ENCODE measurements around the gene FXYD6. TPM values are rescaled to one million over a fixed set of nuclear protein-coding genes. Genes with fewer than 3 reads are reported as not detected.

FXYD6 gene
- total and polyA plus RNA-seq, 2 of the 8 experiments (the other 6 are each of a cell fraction or from before 2014, with no cell fraction given): 44.6 to 117 TPM

GRCh38 chr11:117841551-117842031, 34.9 kb downstream of the FXYD6 start:
- H2BK120ac ChIP-seq (replicated peaks; ENCODE audit: low read depth, low read length): no peak overlapping the region
- no peak overlapping the region for H3K4ac ChIP-seq (replicated peaks; ENCODE audit: insufficient read length, low read depth, low read length)
- H2BK5ac ChIP-seq (ENCODE audit: low read depth, low read length): no peak overlapping the region
- no peak overlapping the region for H3K14ac ChIP-seq (ENCODE audit: insufficient read length)
- H3K18ac ChIP-seq (ENCODE audit: extremely low read depth, low read length): no peak overlapping the region
- H2AK5ac ChIP-seq (ENCODE audit: low read depth, low read length): no peak overlapping the region
- H4K5ac ChIP-seq (ENCODE audit: insufficient read length, low read depth, low read length): no peak overlapping the region
- no peak for FAIRE-seq
- no peak overlapping the region for H2AFZ ChIP-seq (ENCODE audit: low read length)
- no peak overlapping the region for H2BK20ac ChIP-seq (ENCODE audit: low read length)
- no peak overlapping the region for H2BK12ac ChIP-seq (ENCODE audit: low read depth, low read length)
- H3K27ac ChIP-seq (ENCODE audit: low read depth, low read length): no peak overlapping the region
- ChIA-PET POLR2A (ENCODE audit: partially characterized antibody) (no interaction called here), CTCF (ENCODE audit: partially characterized antibody) (interaction anchor here (1.0 to 5.8 kb wide), 14 partner anchors 13 to 211 kb away, joined by 3 to 142 read pairs (median 8); partner anchors contain the start of gene FXYD2)
- no peak overlapping the region for H4K91ac ChIP-seq (replicated peaks; ENCODE audit: insufficient read length, low read length)
- no peak overlapping the region for H3K4me2 ChIP-seq (ENCODE audit: insufficient read depth in 1 of 2, low read depth in 2 of 2, low read length in 2 of 2)
- H3K56ac ChIP-seq (replicated peaks; ENCODE audit: insufficient read length, low read depth, low read length): no peak overlapping the region
- no peak overlapping the region for H2BK15ac ChIP-seq (ENCODE audit: low read length)
- H3K27me3 ChIP-seq (replicated peaks in 1 of 4; ENCODE audit: control insufficient read depth in 3 of 4, extremely low read depth in 1 of 4, insufficient read depth in 3 of 4, low read length in 3 of 4): no peaks in the 10 kb centered on the region
- H3K23ac ChIP-seq (ENCODE audit: insufficient read length): no peak overlapping the region
- H3K23me2 ChIP-seq (ENCODE audit: low read depth, low read length): no peaks in the 10 kb centered on the region; the same call in 1 of the 2 replicates
- no peak overlapping the region for H3K4me3 ChIP-seq (ENCODE audit: extremely low read depth in 1 of 4, insufficient read depth in 2 of 4, low read depth in 3 of 4, low read length in 4 of 4)
- H3K79me2 ChIP-seq (ENCODE audit: control insufficient read depth in 1 of 2, insufficient read depth in 2 of 2, low read length in 2 of 2): no peaks in the 10 kb centered on the region
- no peak for DNase-seq (ENCODE audit: low read depth in 1 of 2, low spot score in 2 of 2)
- H4K20me1 ChIP-seq (replicated peaks in 1 of 2; ENCODE audit: control insufficient read depth in 1 of 2, insufficient read depth in 2 of 2, low read length in 2 of 2): peaks cover 0 to 2% of the 10 kb centered on the region in 2 experiments
- H4K8ac ChIP-seq (ENCODE audit: extremely low read depth, insufficient read depth, low read length): no peak overlapping the region
- H3K79me1 ChIP-seq (ENCODE audit: low read depth, low read length): no peaks in the 10 kb centered on the region
- WGBS, 2 experiments (ENCODE audit: extremely low coverage in 1 of 2, insufficient coverage in 1 of 2, insufficient read length in 1 of 2, insufficient replicate concordance in 2 of 2, low coverage in 1 of 2, low lambda C conversion rate in 2 of 2, missing lambda C conversion rate in 1 of 2): 87% methylated on average over 7 of the region's 7 CpGs; no CpG with 5 or more reads in 1 of the 2 experiments
- H3K36me3 ChIP-seq (ENCODE audit: control insufficient read depth in 2 of 4, insufficient read depth in 4 of 4, low read length in 3 of 4): no peaks in the 10 kb centered on the region; a peak in 1 of 8 replicates
- no peak overlapping the region for H3K9ac ChIP-seq (replicated peaks in 1 of 4; ENCODE audit: extremely low read depth in 1 of 4, low read depth in 3 of 4, low read length in 3 of 4)
- H3K4me1 ChIP-seq (replicated peaks in 1 of 4; ENCODE audit: control insufficient read depth in 3 of 4, insufficient read depth in 4 of 4, low read length in 3 of 4): peaks cover 0 to 6% (median 0%) of the 10 kb centered on the region in 4 experiments; a peak in 2 of 7 replicates
- no peaks in the 10 kb centered on the region for H3K9me3 ChIP-seq (ENCODE audit: insufficient read depth in 2 of 2, low read depth in 1 of 2, low read length in 1 of 2)
- TF ChIP-seq KDM5A (IDR thresholded peaks at IDR 0.05; ENCODE audit: low read length): no peak
- no peak for TF ChIP-seq POLR2A (IDR thresholded peaks at IDR 0.05; ENCODE audit: control extremely low read depth in 1 of 2, low read depth in 2 of 2, low read length in 2 of 2)
- TF ChIP-seq EP300 (IDR thresholded peaks at IDR 0.05; ENCODE audit: borderline replicate concordance in 1 of 2, low read depth in 2 of 2, low read length in 2 of 2): no peak
- TF ChIP-seq KDM1A (IDR thresholded peaks at IDR 0.05; ENCODE audit: borderline replicate concordance, low read length): no peak
- TF ChIP-seq EZH2 (IDR thresholded peaks at IDR 0.05; ENCODE audit: low read depth, low read length, severe bottlenecking): no peak
- TF ChIP-seq TEAD4 (IDR thresholded peaks at IDR 0.05; ENCODE audit: low read depth, low read length): no peak
- no peak for TF ChIP-seq POU5F1 (IDR thresholded peaks at IDR 0.05; ENCODE audit: low read depth, low read length)
- no peak for TF ChIP-seq TBP (IDR thresholded peaks at IDR 0.05; ENCODE audit: low read depth, low read length)
- no peak for TF ChIP-seq CTCF (IDR thresholded peaks at IDR 0.05; ENCODE audit: control extremely low read depth in 1 of 3, insufficient read depth in 1 of 3, low read depth in 1 of 3, low read length in 3 of 3)
- TF ChIP-seq EGR1 (IDR thresholded peaks at IDR 0.05; ENCODE audit: borderline replicate concordance, low read depth, low read length): no peak
- no peak for TF ChIP-seq SP1 (IDR thresholded peaks at IDR 0.05; ENCODE audit: low read depth, low read length)
- no peak for TF ChIP-seq TAF7 (optimal IDR thresholded peaks at IDR 0.05; ENCODE audit: borderline replicate concordance, low read depth, low read length)
